Prostate gland (tissue), 2 donors: ENCODE measurements around the gene ZSWIM3. TPM values are rescaled to one million over a fixed set of nuclear protein-coding genes. Genes with fewer than 3 reads are reported as not detected.

Experiments
- DNase-seq: peaks from one replicate; pipeline ENCODE4 v3.0.0-alpha.2; 2019; ENCODE audit warnings: low spot score
- H3K27ac ChIP-seq, 2 donors: fragments of 200-600 bp; sonication (generic); 2 replicates each; pipeline ENCODE4 v1.5.1; 2017 to 2019
- H3K27me3 ChIP-seq: fragments of 200-600 bp; sonication (generic); replicated peaks from 2 replicates; pipeline ENCODE4 v1.5.1; 2019; ENCODE audit not compliant: insufficient read depth
- H3K36me3 ChIP-seq, 2 donors: fragments of 200-600 bp; sonication (generic); 1 replicate in 1 of 2; 2 replicates in 1 of 2; pipeline versions ENCODE4 v1.5.1 to v1.8.1; 2017 to 2019
- H3K4me1 ChIP-seq: fragments of 200-600 bp; sonication (generic); replicated peaks from 2 replicates; pipeline ENCODE4 v1.5.1; 2019
- H3K4me3 ChIP-seq, 2 donors: fragments of 200-600 bp; sonication (generic); 2 replicates each; pipeline ENCODE4 v1.5.1; 2017 to 2019
- H3K9me3 ChIP-seq: fragments of 200-600 bp; sonication (generic); 2 replicates; pipeline ENCODE4 v1.5.1; 2017
- POLR2A ChIP-seq: fragments of 450-650 bp; IDR thresholded peaks from one replicate; pipeline ENCODE4 v1.6.1; 2016; ENCODE audit warnings: antibody characterized with exemption, mild to moderate bottlenecking
- POLR2AphosphoS5 ChIP-seq: sonication (generic); formaldehyde crosslinking; IDR thresholded peaks from one replicate; pipeline ENCODE4 v1.6.1; 2017; ENCODE audit warnings: antibody characterized with exemption
- WGBS: methylation state at CpG from one replicate; pipeline ENCODE4 v1.1.5; 2018; 5-methylcytosine and 5-hydroxymethylcytosine counted together
- intact Hi-C: fragments of 100-400 bp; cut with DNase I; formaldehyde crosslinking; loops from one replicate; pipeline ENCODE4 v1.14.2; 2022
- total RNA-seq, 2 donors: library from RNA; depleted of rRNA; stranded (reverse); fragments of >200 nt; gene quantifications; one replicate each; pipeline ENCODE4 v1.1.0, GENCODE V29; 2016
- TF ChIP-seq, protein P1 (sequence below), 4 experiments: fragments of 200-600 bp in 2 of 4; fragments of 450-650 bp in 2 of 4; sonication (generic) in 2 of 4; IDR thresholded peaks; 1 replicate in 3 of 4; 2 replicates in 1 of 4; pipeline ENCODE4 v1.5.1; 2016 to 2019; ENCODE audit warnings: antibody characterized with exemption in 4 of 4, mild to moderate bottlenecking in 2 of 4, moderate library complexity in 2 of 4

ZSWIM3 gene
- total RNA-seq, 2 donors from 2014 or later: 4.3 to 11.9 TPM

DNA sequence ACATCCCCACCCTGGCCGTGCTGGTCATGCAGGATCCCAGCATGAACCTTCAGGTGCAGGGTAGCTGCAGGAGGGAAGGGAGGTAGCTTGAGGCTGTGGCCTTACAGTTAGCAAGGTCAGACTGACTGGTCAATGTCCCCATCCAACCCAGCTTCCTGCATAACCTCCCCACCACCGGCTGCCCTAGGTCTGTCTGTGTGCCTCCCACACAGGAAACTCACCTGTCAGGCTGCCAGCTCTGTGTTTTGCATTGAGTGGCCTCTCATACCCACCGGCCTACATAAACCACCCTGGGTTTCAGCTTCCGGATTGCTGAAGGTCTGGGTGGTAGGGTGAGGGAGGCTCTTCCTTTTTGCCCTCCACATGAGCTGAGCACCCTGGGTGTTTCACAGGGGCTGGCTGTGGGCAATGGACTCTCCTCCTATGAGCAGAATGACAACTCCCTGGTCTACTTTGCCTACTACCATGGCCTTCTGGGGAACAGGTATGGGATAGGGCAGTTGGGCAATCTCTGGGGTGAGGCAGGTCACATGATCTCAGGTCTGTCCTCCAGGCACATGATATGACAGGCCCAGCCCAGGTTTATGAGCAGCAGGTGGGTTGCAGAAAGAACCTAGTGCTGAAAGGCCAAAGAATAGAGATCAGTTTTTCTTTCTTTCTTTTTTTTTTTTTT lies 35.5 kb downstream of the ZSWIM3 start:
- Histone ChIP-seq H3K36me3 (no peaks in the 10 kb centered on the region), H3K27me3 (no peaks in the 10 kb centered on the region), H3K27ac (no peak overlapping the region), H3K4me1 (peaks cover 6% of the 10 kb centered on the region), H3K4me3 (no peak overlapping the region), H3K9me3 (no peaks in the 10 kb centered on the region)
- DNase-seq: no peak
- 80% methylated on average over 4 of the region's 4 CpGs for WGBS
- TF ChIP-seq POLR2A (no peak), POLR2AphosphoS5 (no peak)
- TF ChIP-seq, protein P1, sequence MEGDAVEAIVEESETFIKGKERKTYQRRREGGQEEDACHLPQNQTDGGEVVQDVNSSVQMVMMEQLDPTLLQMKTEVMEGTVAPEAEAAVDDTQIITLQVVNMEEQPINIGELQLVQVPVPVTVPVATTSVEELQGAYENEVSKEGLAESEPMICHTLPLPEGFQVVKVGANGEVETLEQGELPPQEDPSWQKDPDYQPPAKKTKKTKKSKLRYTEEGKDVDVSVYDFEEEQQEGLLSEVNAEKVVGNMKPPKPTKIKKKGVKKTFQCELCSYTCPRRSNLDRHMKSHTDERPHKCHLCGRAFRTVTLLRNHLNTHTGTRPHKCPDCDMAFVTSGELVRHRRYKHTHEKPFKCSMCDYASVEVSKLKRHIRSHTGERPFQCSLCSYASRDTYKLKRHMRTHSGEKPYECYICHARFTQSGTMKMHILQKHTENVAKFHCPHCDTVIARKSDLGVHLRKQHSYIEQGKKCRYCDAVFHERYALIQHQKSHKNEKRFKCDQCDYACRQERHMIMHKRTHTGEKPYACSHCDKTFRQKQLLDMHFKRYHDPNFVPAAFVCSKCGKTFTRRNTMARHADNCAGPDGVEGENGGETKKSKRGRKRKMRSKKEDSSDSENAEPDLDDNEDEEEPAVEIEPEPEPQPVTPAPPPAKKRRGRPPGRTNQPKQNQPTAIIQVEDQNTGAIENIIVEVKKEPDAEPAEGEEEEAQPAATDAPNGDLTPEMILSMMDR (IDR thresholded peaks at IDR 0.05): no peak
- intact Hi-C loops: loop anchor here (10.0 kb wide), 1 partner anchor 72 kb away; no protein-coding TSS in a partner anchor

DNA sequence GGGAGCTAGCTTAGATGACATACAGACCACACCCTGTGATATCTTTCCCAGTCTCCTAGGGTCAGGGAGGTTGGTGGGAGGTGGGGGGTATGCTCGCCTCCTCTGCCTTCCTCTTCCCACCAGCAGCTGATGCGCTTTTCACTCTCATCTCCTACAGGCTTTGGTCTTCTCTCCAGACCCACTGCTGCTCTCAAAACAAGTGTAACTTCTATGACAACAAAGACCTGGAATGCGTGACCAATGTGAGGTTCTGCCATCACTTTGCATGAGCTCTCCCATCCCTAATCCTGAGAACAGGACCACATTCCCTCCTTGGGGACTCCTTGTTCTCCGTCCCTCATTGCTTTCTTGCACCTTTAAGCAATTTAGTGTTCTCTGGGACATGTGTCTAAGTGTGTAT lies 36.4 kb downstream of the ZSWIM3 start:
- DNase-seq: no peak
- Histone ChIP-seq H3K27ac (no peak overlapping the region), H3K36me3 (no peaks in the 10 kb centered on the region), H3K27me3 (no peaks in the 10 kb centered on the region), H3K4me3 (no peak overlapping the region), H3K4me1 (peaks cover 6% of the 10 kb centered on the region), H3K9me3 (no peaks in the 10 kb centered on the region)
- intact Hi-C loops: loop anchor here (10.0 kb wide), 1 partner anchor 71 kb away; no protein-coding TSS in a partner anchor
- WGBS: 96% methylated on average over 4 of the region's 4 CpGs
- no peak for TF ChIP-seq POLR2A

DNA sequence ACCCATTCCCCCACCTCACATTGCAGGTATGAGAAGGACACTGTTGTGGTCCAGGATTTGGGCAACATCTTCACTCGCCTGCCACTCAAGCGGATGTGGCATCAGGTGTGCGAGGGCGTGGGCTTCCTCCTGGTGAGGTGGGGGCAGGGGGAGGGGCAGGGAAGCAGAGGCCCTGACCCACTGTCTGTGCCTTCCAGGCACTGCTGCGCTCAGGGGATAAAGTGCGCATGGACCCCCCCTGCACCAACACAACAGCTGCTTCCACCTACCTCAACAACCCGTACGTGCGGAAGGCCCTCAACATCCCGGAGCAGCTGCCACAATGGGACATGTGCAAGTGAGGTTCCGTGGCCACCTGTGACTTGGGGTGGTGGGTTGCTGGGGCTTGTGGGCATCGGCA lies 37.4 kb downstream of the ZSWIM3 start:
- no peaks in the 10 kb centered on the region for H3K36me3 ChIP-seq
- H3K9me3 ChIP-seq: no peaks in the 10 kb centered on the region
- no peak overlapping the region for H3K27ac ChIP-seq
- 87% methylated on average over 11 of the region's 12 CpGs for WGBS
- no peak overlapping the region for H3K4me3 ChIP-seq
- DNase-seq: no peak
- H3K27me3 ChIP-seq: no peaks in the 10 kb centered on the region
- H3K4me1 ChIP-seq: peaks cover 6% of the 10 kb centered on the region
- TF ChIP-seq POLR2A: no peak
- TF ChIP-seq, protein P1 (IDR thresholded peaks at IDR 0.05): no peak
- TF ChIP-seq POLR2AphosphoS5: no peak
- intact Hi-C loops: loop anchor here (10.0 kb wide), 1 partner anchor 70 kb away; no protein-coding TSS in a partner anchor

DNA sequence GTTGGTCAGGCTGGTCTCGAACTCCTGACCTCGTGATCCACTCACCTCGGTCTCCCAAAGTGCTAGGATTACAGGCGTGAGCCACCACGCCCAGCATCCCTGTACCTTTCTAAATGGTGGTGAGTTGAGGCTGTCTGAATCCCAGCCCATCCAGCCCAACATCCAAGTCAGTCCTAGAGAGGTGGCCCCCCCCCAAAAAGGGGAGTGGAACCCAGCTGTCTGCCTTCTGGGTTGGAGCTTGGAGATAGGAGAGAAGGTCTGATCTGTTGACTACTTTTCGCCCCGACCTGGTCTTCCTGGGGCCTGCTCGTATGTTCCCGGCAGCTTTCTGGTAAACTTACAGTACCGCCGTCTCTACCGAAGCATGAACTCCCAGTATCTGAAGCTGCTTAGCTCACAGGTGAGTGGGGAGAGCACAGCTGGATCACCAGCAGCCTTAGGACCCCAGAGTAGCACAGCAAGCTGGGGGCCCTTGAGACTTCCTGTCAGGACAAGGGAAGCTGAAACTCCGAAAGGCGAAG lies 39.3 kb downstream of the ZSWIM3 start:
- H3K36me3 ChIP-seq: no peaks in the 10 kb centered on the region
- 90% methylated on average over 14 of the region's 14 CpGs for WGBS

DNA sequence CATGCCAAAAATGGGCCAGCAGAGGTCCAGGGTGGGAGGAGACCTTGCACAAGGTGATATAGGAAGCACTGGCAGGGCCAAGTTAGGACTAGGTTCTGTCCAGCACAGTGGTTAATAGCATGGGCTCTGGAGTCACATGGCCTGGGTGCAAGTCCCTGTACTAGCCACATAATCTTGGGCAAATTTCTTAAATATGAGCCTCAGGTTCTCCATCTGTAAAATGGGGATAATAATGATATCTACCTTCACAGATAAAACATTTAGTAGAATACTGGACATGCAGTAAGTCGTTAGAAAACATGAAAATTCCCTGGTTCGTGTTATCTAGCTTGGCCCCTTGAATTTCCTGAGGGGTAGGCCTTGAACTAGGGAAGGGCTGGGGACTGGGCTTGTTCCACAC lies 39.9 kb downstream of the ZSWIM3 start:
- Histone ChIP-seq H3K27me3 (no peaks in the 10 kb centered on the region), H3K4me1 (no peaks in the 10 kb centered on the region), H3K27ac (no peak overlapping the region), H3K36me3 (no peaks in the 10 kb centered on the region), H3K4me3 (no peak overlapping the region), H3K9me3 (no peaks in the 10 kb centered on the region)
- TF ChIP-seq POLR2AphosphoS5 (no peak), POLR2A (no peak)
- TF ChIP-seq, protein P1 (IDR thresholded peaks at IDR 0.05): no peak
- 77% methylated on average over 2 of the region's 2 CpGs for WGBS
- intact Hi-C loops: loop anchor here (10.0 kb wide), 1 partner anchor 68 kb away; no protein-coding TSS in a partner anchor
- no peak for DNase-seq

More for the DNA sequence above, 39.3 kb downstream of the ZSWIM3 start:
- intact Hi-C loops: loop anchor here (10.0 kb wide), 1 partner anchor 68 kb away; no protein-coding TSS in a partner anchor
- H3K4me3 ChIP-seq: no peak overlapping the region
- H3K9me3 ChIP-seq: no peaks in the 10 kb centered on the region
- no peak overlapping the region for H3K27ac ChIP-seq
- no peak for TF ChIP-seq POLR2AphosphoS5
- TF ChIP-seq, protein P1 (IDR thresholded peaks at IDR 0.05): no peak
- TF ChIP-seq POLR2A: no peak
- H3K4me1 ChIP-seq: peaks cover 4% of the 10 kb centered on the region
- H3K27me3 ChIP-seq: no peaks in the 10 kb centered on the region
- no peak for DNase-seq
